ENCODE data around the gene WDPCP.

DNA sequence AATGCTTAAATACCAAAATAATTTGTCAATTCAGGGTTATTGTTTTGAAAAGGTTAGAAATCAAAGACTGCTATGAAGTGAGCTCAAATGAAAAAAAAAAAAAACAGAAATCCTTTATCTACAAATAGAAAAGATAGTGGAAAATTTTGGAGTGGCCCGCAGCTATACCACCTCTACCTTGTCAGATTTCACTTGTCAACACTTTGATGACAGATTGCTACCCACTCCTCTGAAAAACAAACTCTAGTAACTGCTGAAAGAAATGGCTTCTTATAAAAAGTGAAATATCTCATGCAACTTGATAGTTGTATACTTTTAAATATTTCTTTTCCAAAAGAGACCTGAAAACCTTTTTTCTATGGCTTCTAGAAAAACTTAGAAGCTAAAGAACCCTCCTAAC, 84.5 kb downstream of the WDPCP start:
- TF ChIP-seq, protein P1, sequence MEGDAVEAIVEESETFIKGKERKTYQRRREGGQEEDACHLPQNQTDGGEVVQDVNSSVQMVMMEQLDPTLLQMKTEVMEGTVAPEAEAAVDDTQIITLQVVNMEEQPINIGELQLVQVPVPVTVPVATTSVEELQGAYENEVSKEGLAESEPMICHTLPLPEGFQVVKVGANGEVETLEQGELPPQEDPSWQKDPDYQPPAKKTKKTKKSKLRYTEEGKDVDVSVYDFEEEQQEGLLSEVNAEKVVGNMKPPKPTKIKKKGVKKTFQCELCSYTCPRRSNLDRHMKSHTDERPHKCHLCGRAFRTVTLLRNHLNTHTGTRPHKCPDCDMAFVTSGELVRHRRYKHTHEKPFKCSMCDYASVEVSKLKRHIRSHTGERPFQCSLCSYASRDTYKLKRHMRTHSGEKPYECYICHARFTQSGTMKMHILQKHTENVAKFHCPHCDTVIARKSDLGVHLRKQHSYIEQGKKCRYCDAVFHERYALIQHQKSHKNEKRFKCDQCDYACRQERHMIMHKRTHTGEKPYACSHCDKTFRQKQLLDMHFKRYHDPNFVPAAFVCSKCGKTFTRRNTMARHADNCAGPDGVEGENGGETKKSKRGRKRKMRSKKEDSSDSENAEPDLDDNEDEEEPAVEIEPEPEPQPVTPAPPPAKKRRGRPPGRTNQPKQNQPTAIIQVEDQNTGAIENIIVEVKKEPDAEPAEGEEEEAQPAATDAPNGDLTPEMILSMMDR (conservative IDR thresholded peaks at IDR 0.05) = no peak
- no peak for TF ChIP-seq EZH2 (IDR thresholded peaks at IDR 0.05; ENCODE audit: low read depth)
